NCI-H187 treated with DMSO at 0.1 percent for 48 hours (cell line): Measurements from ENCODE around the gene SLC10A7.

Source experiments
- DNase-seq: peaks from one replicate; lab custom pipeline; 2025; lab: John Stamatoyannopoulos, UW

The SLC10A7 gene

DNA sequence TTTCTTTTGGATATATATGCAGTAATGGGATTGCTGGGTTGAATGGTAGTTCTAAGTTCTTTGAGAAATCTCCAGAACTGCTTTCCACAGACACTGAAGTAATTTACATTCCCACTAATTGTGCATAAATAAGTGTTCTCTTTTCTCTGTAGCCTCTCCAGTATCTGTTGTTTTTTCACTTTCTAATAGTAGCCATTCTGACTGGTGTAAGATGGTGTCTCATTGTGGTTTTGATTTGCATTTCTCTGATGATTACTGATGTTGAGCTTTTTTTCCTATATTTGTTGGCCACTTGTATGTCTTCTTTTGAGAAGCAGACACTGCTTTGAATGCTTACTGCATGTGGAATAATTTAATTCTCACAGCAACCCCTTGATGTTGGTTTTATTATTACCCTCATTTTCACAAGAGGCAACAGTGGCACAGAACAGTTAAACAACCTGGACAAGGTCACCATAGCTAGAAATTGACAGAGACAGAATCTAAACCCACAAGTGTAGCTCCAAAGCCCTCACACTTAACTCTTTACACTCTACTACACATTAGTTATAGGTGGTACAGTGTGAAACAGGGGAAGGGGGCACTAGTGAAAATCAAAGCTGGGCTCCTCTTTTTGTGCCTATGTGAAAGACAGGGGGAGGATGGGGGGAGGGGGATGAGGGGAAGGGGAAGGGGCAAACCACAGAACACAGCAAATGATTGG is 211.3 kb downstream of the SLC10A7 start:
- DNase-seq = no peak

DNA sequence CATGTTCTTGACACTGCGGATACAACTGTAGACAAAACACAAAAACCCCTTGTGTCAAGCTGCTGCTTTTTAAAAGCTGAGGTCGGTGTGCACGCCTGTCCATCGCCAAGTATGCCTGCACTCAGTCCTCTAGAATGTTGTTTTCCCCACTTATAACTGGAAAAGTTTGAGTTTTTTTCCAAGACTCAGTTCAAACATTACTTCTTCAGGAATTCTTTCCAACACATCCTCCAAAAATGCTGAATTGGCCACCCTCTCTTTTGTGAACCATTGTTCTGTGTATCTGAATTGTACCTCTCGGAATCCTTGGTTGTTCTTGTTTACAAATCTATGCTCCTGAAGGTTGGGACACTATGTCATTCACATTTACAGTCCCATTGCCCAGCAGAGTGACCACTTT is 212.8 kb downstream of the SLC10A7 start:
- no peak for DNase-seq

DNA sequence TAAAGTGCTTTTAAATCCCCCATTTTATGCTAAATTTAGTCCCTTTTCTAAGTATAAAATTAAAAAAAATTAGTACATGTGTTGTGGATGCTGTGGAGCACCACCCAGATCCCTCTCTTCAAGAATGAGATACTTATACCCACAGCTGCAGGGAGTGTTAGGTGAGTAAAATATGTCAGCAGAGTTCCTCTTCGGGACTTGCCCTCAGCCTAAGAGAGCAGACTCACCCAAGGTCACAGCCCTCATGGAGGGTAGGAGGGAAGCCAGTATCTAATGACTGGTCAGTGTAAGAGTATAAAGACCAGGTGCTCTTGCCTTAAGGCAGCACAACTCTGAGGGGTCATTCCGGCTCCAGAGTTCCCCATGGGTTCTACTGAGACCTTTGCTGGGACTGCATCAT is 218.9 kb downstream of the SLC10A7 start:
- DNase-seq = no peak

DNA sequence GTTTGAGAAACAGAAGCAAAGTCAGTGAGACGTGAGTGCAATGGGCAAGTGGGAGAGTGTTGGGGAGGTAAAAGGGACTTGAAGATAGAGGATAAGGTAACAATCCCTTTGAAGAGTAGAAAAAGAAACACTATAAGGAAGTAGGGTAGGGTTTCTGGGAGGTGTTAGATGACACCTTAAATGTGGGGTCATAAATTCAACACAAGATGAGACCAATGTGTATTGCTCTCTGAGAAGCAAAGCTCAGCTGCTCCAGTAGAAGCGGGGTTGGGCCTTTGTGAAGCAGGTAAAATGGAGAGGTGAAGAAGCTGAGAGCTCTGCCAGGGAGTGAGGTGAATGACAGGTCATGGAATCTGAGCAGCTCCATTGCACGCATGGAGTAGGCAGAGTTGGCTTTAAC is 222.1 kb downstream of the SLC10A7 start:
- DNase-seq = no peak

DNA sequence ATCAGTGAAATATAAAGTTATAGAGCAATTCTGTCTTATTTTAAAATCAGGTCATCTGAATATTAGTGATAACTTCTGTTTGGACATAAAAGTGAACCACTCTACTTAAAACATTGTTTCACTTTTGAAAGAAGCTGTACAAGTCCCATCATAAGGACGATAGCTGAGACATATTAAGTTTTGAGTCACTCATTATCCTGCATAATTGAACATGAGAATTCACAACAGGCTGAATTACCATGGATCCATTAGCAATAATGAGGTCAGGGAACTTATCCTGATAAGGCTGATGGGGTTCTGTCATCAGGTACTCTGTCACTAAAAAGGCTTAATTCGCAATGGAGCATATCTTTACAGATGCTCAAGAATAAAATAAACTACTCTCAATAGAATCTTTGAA is 227.0 kb downstream of the SLC10A7 start:
- no peak for DNase-seq

DNA sequence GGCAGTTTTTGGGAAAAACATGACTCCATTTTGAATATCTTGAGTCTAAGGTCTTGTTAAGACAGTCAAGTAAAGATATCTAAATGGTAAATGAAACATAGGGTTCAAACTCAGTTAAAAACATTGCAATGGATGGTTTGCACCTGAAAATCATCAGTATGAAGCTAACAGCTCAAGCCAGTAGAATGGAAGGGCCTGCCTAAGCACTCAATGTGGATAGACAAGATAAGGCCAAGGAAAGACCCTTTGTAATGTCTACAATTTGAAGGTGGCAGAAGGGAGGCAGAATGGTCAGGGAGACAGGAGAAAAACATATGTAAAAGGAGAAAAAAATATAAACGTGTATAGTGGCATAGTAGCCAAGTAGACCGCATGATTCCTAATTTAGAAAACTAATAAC is 229.2 kb downstream of the SLC10A7 start:
- DNase-seq = no peak

DNA sequence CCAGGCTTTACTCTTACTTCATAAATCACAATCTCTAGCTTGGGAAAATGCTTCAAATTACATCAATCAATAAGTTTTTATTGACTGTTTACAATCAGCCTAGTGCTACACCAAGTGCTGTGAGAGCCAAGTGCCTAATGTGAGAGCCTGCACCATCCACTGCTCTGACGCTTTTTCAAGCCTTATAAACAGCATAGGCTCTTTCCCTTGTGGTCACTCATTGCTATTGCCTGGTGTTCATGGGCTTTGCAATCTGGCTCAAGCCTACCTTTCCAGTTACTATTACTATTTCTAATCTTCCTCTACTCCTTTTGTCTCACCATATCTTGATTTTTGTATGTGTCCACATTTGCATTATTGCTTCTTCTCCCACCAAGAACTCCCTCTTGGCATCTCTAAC is 230.4 kb downstream of the SLC10A7 start:
- no peak for DNase-seq

DNA sequence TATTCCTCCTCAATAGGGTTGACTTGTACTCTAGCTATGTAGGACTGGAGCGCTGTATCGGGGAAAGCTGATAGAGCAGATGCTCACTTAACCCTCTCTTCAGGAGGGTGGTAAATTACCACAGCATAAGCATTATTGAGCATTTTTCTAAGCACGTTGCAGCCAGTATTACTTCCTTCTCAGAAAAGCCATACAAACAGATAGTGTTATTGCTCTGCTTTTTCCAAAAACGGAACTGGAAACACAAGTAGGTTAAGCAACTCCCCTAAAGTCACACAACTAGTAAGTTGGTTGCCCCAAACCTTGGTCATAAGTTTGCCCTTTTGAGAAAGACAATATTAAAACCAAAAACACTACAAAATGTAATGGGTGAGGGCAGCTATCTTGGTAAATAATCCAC is 233.5 kb downstream of the SLC10A7 start:
- DNase-seq = no peak

DNA sequence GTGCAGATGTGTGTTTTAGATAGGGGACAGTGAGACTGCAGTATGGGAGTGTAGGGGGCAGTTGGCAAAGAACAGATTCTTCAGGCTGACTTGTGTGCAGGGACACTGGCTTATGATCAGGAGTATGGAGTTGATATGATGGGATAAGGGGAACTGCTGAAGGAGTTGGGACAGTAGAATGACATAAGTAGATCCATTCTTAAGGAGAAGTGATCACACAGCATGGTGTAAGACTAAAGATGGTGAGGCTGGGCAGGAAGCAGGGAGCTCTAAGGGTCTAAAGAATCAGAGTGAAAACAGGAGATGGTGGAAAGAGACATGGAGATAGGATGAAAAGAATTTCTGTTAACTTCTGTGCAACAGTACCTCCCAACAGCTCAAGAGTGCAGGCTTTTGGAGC is 236.7 kb downstream of the SLC10A7 start:
- no peak for DNase-seq

DNA sequence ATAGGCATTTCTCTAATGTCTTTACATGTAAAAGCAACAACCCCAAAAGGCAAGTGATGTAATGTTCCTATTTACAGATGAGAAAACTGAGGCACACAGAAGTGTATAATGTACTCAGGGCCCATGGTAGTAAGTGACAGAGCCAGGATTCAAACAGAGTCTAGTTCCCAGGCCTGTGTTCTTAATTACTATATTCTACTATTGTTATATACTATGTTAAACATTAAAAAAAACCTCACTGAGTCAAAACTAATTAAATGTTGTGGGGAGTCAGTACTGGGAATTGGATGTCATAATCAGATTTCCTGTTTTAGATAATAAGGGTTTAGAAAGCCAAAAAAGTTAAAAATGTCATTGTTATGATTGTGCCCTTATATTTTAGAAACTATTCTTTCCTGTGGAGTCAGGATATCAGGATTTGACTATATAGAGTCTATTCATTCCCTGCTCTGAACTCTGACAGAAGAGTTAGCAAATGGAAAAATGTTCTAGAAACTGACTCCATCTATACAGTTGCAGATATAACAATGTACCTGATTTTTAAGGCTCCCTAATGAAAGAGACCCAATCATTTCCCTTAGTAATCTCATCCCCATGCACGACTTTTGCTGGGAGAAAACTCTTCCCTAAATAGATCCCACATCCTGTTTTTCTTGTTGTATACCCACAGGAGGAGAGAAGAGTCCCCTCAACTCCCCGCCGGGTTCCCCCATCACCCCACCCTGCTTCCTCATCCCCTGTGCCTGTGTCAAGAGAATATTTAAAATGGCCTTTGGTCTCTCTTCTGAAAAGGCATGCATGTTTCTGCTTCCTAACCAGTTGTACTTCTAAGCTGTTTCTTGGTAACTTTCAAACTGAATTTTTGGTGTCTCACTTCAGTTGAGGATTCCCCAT is 237.7 kb downstream of the SLC10A7 start:
- DNase-seq = no peak

DNA sequence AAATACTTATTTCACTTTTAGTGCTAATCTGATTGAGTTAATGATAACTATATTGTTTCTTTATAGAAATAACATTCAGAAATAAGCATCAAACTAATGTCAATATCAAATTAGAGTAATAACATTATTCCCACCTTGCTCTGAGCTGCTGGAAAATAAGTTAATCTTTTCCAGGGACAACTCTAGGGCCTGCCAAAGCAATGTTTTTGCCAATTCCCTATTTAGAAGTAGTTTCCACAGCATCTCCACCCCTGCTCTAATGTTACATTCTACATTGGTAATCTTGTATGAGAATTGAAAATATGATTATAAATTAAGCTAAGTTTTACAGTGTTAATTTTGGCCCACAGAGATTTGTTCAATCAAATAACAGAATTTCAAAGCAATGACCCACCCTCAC is 239.1 kb downstream of the SLC10A7 start:
- DNase-seq = no peak

DNA sequence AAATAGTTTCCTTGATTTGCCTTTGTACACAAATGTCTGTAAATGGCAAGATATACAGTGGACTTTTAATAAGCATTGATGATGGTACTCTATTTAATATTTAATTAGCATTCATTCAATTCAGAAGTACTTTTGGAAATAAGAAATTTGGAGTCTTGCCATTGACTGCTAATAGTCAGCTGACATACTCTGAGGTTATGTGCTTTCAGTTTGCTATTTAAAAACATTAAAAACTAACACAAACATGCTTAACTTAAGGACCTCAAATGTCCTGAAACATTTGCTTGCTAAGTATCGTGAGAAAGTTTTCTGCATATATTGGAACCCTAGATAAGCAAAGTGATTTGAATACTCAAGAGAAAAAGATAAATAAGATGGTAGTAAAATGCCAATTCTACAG is 242.8 kb downstream of the SLC10A7 start:
- no peak for DNase-seq

DNA sequence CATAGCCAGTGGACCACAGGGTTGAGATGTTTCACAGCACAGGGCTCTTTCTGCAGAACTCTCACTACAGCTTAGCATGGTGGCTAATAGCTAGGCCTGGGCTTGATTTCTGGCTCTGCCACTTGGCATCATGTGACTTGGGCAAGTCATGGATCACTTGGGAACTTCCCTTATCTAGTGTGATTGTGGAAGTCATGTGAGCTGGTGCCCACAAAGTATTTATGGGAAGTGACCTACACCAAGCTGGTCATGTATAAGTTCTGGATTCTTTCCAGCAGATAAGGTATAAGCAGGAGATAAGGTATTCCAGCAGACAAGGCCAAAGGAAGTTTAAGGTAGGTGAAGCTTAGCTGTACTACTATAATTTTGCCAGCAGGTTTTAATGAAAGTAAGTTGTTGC is 246.4 kb downstream of the SLC10A7 start:
- no peak for DNase-seq

DNA sequence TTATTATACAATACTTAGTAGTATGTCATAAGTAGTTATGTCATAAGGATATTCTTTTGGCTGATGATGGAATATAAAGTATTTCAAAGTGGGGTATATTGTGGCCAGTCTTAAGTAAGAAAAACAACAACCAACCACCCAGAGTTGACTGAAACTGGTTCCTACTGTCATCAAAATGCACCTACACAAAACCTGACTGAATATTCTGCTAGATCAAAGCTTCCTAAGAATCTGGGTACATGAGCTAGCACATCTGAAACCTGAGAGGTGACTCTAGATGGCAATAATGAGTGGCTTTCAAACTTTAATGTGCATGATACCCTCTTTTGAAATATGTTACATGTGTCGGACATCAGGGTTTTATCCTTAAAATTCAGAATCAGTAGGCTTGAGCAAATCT is 247.0 kb downstream of the SLC10A7 start:
- no peak for DNase-seq

DNA sequence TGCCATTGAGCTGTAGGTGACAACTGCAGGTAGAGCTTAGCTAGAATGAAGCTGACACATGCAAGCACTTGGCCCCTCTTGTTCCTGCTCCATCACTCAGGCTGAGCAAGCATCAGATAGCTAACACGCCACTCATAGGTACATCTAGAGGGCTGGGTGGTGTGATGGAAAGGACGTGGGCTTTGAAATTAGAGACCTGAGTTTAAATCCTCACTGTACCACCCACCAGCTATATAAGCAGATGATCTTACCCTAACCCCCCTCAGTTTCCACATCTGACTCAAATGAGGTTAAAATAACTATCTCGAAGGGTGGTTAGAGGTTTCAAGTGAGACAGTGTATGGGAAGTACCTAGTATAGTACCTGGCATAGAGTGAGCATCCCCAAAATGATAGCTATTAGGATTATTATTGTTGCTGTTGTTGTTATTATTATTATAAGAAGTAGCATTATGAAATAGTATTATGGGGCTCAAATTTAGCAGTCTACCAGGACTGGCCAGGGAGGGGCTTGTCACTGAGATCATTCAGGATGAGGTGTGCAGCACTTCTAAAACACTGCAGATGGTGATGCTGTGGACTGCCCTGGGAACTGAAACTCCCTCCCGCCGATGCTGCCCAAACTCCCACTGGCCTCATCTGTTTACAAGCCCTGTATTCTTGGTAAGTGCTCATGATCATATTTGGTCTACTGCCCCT is 248.4 kb downstream of the SLC10A7 start:
- no peak for DNase-seq

DNA sequence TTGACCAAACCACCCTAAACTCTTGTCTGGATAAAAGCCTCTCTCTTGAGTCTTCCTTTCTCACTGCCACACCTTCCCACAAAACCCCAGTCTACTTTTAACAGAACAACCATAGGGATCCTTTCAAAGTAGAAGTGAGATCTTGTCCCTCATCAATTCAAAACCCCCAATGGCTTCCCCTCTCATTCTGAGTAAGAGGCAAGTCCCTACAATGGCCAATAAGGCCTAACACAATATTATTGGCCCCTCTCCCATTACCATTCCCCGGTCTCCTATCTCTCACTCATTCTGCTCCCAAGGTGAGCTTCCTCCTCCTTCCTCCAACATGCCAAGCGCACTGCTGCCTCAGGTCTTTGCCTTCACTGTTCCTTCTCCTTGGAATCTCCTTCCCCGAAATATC is 250.3 kb downstream of the SLC10A7 start:
- DNase-seq = no peak

DNA sequence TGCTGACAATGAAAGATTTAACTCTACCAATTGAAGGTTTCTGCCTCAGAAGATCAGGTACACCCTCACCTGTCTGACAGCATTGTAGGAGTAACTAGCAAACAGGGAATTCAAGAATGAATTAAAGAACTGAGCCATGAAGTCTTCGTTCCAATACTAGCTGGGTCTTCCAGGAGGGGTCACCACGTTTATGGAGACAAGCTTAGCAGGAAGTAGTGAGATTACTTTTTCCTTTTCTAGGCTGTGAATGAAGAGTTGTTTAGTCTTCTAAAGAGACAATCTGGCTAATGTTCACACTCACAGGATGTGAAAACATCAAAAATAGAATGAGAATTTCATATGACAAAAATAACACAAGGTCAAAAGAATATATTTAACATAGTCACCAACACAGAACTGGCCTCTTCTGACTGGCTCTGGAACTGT is 252.5 kb downstream of the SLC10A7 start:
- no peak for DNase-seq

DNA sequence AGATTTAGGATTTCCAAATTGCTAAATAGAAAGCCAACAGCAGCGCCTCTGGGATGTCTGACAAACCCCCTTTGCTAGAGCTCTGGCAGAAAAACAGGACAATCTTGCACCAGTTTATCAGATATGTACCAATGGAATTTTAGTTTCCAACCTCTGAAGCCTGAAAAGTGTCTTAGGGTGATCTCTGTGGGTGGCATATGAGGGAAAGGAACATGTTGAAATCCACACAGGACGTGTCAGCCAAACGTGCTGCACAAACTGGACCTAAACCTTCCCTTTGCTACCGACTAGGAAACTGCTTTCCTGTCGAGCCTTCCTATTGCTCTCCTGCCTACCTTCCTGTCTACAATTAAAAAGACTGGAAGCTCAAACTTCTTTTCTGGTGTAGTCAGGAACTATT is 253.9 kb downstream of the SLC10A7 start:
- DNase-seq = no peak

DNA sequence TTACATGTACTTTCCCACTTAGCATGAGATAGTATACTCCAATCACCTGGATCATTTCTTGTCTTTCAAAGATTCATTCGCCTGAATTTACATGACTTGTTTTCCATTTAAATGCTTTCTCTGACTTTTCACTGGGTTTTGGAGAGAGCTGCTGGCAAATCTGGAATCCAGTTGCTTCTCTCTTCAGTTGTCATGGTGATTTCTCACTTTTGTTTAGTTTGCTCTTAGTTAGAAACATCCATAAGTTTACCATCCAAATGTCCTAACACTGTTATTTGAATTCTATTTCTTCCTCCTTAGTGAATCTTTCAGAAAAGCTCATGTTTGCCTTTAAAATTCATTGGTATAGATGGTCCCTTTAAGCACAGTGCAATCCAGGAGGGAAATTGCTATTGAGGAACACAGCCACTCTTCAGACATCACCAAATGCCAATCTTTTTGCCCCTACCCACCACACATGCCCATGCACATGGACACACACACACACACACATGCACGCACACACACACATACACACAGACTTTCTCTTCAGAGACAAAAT is 255.7 kb downstream of the SLC10A7 start:
- no peak for DNase-seq

DNA sequence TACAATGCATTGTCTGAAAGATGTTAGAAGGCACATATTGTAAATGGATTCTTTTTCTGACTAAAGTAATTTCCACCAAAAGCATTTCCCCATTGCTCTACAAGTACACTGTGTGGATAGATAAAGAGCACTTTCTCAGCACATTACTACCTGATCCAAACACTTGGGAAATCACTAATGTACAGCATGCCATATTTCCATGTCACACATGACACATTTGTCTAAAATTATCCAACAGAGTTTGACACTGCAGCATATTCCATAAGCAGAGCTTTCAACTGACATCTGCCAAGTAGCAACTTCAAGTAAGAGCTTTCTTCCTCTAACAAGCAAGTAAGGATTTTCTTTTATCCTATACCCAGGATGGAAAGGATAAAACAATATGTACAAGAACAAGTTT is 257.9 kb downstream of the SLC10A7 start:
- DNase-seq = no peak

DNA sequence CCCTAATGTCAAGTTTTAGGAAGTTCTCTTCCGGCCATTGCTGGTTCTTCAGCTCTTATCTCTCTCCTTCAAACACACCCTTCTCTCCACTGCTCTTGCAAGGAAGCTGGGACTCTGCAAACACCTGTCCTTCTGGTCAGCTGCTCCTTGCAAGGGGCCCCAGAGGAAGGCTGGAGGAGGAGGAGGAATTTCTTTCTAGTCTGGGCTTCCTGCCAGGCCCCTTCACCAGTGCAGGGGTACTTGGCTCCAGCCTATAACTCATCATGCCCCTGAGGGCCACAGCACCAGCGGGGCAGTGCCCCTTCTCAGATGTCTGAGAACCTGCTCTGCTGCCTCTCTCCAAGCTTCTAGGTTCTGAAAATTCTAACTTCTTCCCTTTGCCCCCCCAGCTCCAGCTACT is 260.7 kb downstream of the SLC10A7 start:
- no peak for DNase-seq

DNA sequence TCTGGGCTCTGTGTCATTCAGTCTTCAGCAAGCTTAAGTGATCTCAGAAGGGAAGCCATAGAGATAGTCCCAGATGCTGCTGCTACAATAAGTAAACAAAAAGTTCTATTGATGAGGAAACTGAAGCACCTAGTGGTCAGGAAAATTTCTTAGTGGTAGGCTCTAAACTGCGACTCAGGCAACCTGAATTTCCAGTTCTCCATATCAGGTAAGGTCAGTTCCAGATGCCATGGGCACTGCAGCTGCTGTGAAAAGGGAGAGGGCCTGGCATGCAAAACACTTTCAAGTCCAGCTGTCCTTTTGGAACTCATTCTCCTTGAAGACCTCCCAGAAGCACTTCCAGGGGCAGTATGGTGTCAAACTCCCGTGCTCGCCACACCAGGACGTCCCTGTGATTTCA is 261.2 kb downstream of the SLC10A7 start:
- DNase-seq = no peak

DNA sequence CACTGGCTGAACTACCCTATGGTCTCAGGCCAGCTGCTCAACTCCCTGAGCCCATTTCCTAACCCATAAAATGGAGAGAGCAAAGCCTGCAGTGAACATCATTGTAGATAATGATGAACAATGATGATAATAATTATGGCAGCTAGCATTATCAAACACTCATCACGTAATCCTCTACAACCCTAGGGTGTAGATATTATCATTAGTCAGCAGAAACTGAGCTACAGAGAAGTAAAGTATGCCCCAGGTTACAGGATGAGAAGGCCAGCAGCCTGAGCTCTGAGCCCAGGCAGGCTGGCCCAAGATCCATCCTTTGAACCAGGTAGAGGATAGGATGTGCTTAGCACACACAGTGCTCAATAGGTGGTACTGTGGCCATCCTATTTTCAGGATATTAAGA is 264.2 kb downstream of the SLC10A7 start:
- no peak for DNase-seq
